GM12865 (cell line): ENCODE measurements around the gene HES7.

Source experiments
- DNase-seq: peaks from one replicate; pipeline ENCODE4 v3.0.0; 2010; ENCODE audit warnings: low read depth
- H3K4me3 ChIP-seq: 2 replicates; pipeline ENCODE4 v1.5.1; 2011; ENCODE audit warnings: mild to moderate bottlenecking, low read depth, low read length, control low read depth
- CTCF ChIP-seq: IDR thresholded peaks from 2 replicates; pipeline ENCODE4 v1.5.1; 2011; ENCODE audit warnings: low read length, control low read depth, low read depth, inconsistent platforms; ENCODE audit not compliant: insufficient read depth; ENCODE audit errors: missing control alignments

Gene HES7

DNA sequence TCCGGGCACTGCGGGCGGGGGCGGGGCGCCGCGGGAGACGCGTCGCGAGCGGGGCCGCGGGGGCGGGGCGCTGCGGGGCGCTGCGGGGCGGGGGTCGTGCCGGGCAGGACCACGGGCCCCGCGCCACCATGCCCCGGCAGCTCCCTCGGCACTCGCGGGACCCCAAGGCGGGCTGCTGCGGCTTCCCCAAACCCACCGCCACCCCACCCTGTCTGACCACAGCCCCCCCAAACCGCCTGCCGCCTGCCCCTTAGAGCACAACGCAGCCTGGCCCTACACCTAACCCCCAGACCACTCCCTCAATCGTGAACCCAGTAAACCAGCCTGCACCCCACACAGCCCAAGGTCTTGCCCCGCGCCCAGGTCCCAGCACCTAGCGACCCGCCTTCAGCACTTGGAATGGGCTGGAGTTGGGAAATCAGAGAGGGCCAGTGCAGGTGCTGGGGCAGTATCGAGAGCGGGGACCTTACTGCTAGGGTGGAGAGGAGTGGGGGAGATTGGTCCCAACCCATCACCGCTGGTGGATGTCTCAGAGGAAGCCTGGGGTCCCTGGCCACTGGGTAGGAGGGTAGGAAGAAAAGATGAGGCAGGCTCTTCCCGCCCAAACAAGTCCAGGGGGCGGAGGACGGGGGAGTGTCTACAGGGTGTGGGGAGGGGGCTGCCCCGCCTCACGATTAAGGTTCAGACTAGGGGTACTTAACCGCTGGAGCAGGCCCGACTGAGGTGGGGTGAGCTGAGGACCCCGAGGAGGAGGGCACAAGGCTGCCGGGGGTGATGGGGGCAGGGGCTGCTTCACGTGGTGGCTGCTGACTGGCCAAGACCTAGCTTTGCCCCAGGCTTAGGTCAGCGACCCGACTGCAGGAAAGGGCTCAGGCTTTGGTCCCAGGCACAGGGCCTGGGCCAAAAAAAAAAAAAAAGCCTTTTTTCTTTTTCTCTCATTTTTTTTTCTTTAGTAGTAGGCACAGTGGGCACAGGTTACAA is 39.4 kb upstream of the HES7 start:
- no peak for TF ChIP-seq CTCF
- peak overlapping the region; percentile 74 for H3K4me3 ChIP-seq
- DNase-seq = no peak

DNA sequence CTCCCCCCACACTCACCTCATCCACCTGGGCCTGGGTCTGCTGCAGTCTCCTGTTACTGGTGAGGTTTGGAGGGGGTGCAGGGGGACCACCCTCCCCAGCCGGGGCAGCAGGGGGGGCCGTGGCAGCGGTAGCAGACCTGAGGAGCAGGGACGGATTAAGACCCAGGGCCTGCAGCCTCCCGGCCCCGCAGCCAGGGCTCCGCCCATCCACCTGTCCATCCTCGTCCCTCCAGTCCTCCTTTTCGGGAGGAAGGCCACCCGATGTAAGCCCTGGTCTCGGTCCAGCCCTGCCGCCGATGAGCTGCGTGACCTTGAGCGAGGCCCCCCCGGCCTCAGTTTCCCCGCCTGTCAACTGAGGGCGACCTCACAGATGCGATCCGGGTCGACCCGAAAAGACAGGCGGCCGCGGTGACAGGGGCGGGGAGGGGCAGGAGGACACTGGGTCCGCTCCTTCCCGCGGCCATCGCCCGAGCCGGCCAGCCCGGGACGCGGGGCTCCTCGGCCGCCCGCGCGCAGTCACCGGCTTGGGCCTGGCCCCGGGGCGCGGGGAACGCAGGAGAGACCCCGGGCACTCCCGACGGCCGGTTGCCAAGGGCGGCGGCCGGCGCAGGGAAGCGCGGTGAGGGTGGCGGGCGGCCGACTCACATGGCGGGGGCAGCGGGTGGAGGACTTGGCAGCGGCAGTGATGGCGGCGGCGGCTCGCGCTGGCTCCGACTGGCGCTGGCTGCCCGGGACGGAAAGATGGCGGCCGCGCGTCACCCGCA is 38.5 kb upstream of the HES7 start, which contains the start of gene VAMP2:
VAMP2 (minus strand) TSS at position 716 of the 764 bp plus-strand sequence; CDS start at position 647, 69 bp downstream.
- DNase-seq = peak; percentile 82
- no peak for TF ChIP-seq CTCF
- H3K4me3 ChIP-seq = peak within 1 kb of the TSS; percentile 78

- H3K4me3 ChIP-seq = peak overlapping the region; percentile 78
- DNase-seq = no peak
- no peak for TF ChIP-seq CTCF
Measured at GRCh38 chr17:8161289-8162232, 37.7 kb upstream of the HES7 start.

GRCh38 chr17:8160741-8161221 is 36.9 kb upstream of the HES7 start:
- no peak overlapping the region for H3K4me3 ChIP-seq
- no peak for TF ChIP-seq CTCF
- DNase-seq = no peak

DNA sequence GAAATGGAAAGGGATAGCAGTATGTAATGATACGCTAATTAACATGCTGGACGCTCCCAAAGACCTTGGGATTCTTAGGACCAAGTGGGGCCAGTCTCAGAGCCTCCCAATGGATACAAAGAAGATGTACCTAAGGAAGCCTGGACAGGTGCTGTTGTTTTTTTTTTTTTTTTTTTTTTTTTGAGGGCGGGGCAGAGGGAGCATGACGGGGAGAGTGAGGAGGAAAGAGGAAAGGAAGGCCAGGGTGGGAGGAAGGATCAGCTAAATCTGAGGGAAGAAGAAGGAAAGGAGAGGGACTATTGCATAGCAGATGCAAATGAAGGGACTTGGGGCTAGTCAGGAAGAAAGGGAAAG is 36.3 kb upstream of the HES7 start:
- TF ChIP-seq CTCF = no peak
- no peak overlapping the region for H3K4me3 ChIP-seq
- no peak for DNase-seq
